GM12878 (cell line): ENCODE measurements around the gene WDFY1. TPM values are rescaled to one million over a fixed set of nuclear protein-coding genes. Genes with fewer than 3 reads are reported as not detected.

Experiments used
- ATAC-seq: fragments of 200-7000 bp; cut with Tn5 transposase; 3 replicates; pipeline ENCODE4 v1.9.1; 2020; ENCODE audit warnings: mild to moderate bottlenecking, moderate library complexity
- BruUV-seq: library from RNA; stranded (reverse); fragments of 400-500 nt; replicated peaks from 2 replicates; lab custom pipeline; 2021; lab: Mats Ljungman, UMichigan
- CTCF ChIA-PET: fragments of 300-600 bp; sonication (Branson Sonifier 250); formaldehyde crosslinking; extraction: SDS; loops from one replicate; lab custom pipeline; 2021; ENCODE audit warnings: inconsistent platforms; lab: Yijun Ruan, JAX
- POLR2A ChIA-PET: fragments of 350-600 bp; formaldehyde crosslinking; extraction: SDS; loops from one replicate; lab custom pipeline; 2021; ENCODE audit warnings: inconsistent platforms; lab: Charles Lee
- RAD21 ChIA-PET: fragments of 300-600 bp; sonication (Branson Sonifier 250); formaldehyde crosslinking; loops from one replicate; lab custom pipeline; 2023; ENCODE audit warnings: antibody characterized with exemption; ENCODE audit not compliant: unreplicated experiment; lab: Charles Lee
- SMC1A ChIA-PET: fragments of 300-600 bp; sonication (Branson Sonifier 250); formaldehyde crosslinking; loops from one replicate; lab custom pipeline; 2023; ENCODE audit not compliant: unreplicated experiment, uncharacterized antibody; lab: Charles Lee
- DNase-seq: peaks from one replicate; pipeline ENCODE4 v3.0.0-alpha.2; 2011; ENCODE audit warnings: low read depth, low spot score
- FAIRE-seq: peaks from 3 replicates; lab custom pipeline; 2011; peaks lifted over from hg19 to GRCh38; lab: Jason Lieb, UNC
- H2AFZ ChIP-seq: 2 replicates; pipeline ENCODE4 v1.6.0; 2011; ENCODE audit warnings: low read depth, low read length, control low read depth; ENCODE audit not compliant: control insufficient read depth
- H3K27ac ChIP-seq: 2 replicates; pipeline ENCODE4 v1.5.1; 2011; ENCODE audit warnings: control low read depth; ENCODE audit not compliant: control insufficient read depth, insufficient read depth
- H3K27me3 ChIP-seq, 2 experiments: replicated peaks in 1 of 2; 2 replicates each; pipeline versions ENCODE4 v1.6.0 to v1.6.1; 2011; ENCODE audit warnings: low read length in 1 of 2; ENCODE audit not compliant: control insufficient read depth in 2 of 2, insufficient read depth in 2 of 2
- H3K36me3 ChIP-seq, 2 experiments: 2 replicates each; pipeline ENCODE4 v1.5.1; 2011; ENCODE audit warnings: low read length in 1 of 2; ENCODE audit not compliant: control insufficient read depth in 2 of 2, insufficient read depth in 2 of 2
- H3K4me1 ChIP-seq: 2 replicates; pipeline ENCODE4 v1.6.1; 2011; ENCODE audit warnings: mild to moderate bottlenecking, low read length, moderate library complexity, mixed read lengths; ENCODE audit not compliant: control insufficient read depth, insufficient read depth
- H3K4me2 ChIP-seq: 2 replicates; pipeline ENCODE4 v1.6.0; 2011; ENCODE audit warnings: control low read depth; ENCODE audit not compliant: control insufficient read depth, insufficient read depth
- H3K4me3 ChIP-seq: fragments of 200-600 bp; sonication (generic); 2 replicates; pipeline ENCODE4 v1.5.1; 2016
- H3K79me2 ChIP-seq: 2 replicates; pipeline ENCODE4 v1.6.0; 2011; ENCODE audit warnings: low read length; ENCODE audit not compliant: control insufficient read depth, insufficient read depth
- H3K9ac ChIP-seq: 2 replicates; pipeline ENCODE4 v1.8.0; 2011; ENCODE audit warnings: low read length, control low read depth, mixed read lengths; ENCODE audit not compliant: control insufficient read depth, insufficient read depth
- H3K9me3 ChIP-seq: replicated peaks from 3 replicates; pipeline ENCODE4 v1.5.1; 2011; ENCODE audit warnings: mild to moderate bottlenecking, low read length; ENCODE audit not compliant: control insufficient read depth, insufficient read depth
- H4K20me1 ChIP-seq: 2 replicates; pipeline ENCODE4 v1.6.0; 2011; ENCODE audit not compliant: control insufficient read depth, insufficient read depth
- ATF3 ChIP-seq: IDR thresholded peaks from 2 replicates; pipeline ENCODE4 v1.6.1; 2011; ENCODE audit warnings: low read depth, mild to moderate bottlenecking, low read length, moderate library complexity, borderline replicate concordance; ENCODE audit errors: extremely low read depth
- BRCA1 ChIP-seq: IDR thresholded peaks from 2 replicates; pipeline ENCODE4 v1.6.1; 2011; ENCODE audit warnings: low read depth, low read length, improper control_type of control experiment
- FOXK2 ChIP-seq: fragments of 450-650 bp; IDR thresholded peaks from 2 replicates; pipeline ENCODE4 v1.6.1; 2017; ENCODE audit warnings: mild to moderate bottlenecking, moderate library complexity
- GABPA ChIP-seq: IDR thresholded peaks from 2 replicates; pipeline ENCODE4 v1.6.1; 2014; ENCODE audit warnings: antibody characterized with exemption, low read depth, mild to moderate bottlenecking, inconsistent platforms
- IKZF2 ChIP-seq, 2 experiments: fragments of 450-650 bp; IDR thresholded peaks; 2 replicates each; pipeline ENCODE4 v1.6.1; 2017; ENCODE audit warnings: mild to moderate bottlenecking in 2 of 2, moderate library complexity in 2 of 2
- JUNB ChIP-seq: IDR thresholded peaks from 2 replicates; pipeline ENCODE4 v1.6.1; 2016; ENCODE audit warnings: antibody characterized with exemption, mild to moderate bottlenecking
- MTA3 ChIP-seq: IDR thresholded peaks from 2 replicates; pipeline ENCODE4 v1.6.1; 2012; ENCODE audit warnings: low read length, inconsistent platforms, borderline replicate concordance
- PAX5 ChIP-seq: IDR thresholded peaks from 2 replicates; pipeline ENCODE4 v1.6.1; 2011; ENCODE audit warnings: low read depth, low read length, borderline replicate concordance
- PAX8 ChIP-seq: fragments of 450-650 bp; IDR thresholded peaks from 2 replicates; pipeline ENCODE4 v1.6.1; 2017; ENCODE audit warnings: mild to moderate bottlenecking, moderate library complexity
- SREBF1 ChIP-seq: IDR thresholded peaks from 2 replicates; pipeline ENCODE4 v1.6.1; 2012; ENCODE audit warnings: mild to moderate bottlenecking, low read length
- TAF1 ChIP-seq: IDR thresholded peaks from 2 replicates; pipeline ENCODE4 v1.6.1; 2011; ENCODE audit warnings: mild to moderate bottlenecking, low read depth, low read length, borderline replicate concordance
- TBL1XR1 ChIP-seq: IDR thresholded peaks from 2 replicates; pipeline ENCODE4 v1.6.1; 2012; ENCODE audit warnings: low read depth, low read length, improper control_type of control experiment
- TCF3 ChIP-seq: IDR thresholded peaks from 2 replicates; pipeline ENCODE4 v1.6.1; 2012; ENCODE audit warnings: low read depth, mild to moderate bottlenecking, low read length, borderline replicate concordance; ENCODE audit not compliant: insufficient read depth
- ZNF24 ChIP-seq: fragments of 450-650 bp; IDR thresholded peaks from 2 replicates; pipeline ENCODE4 v1.6.1; 2017; ENCODE audit warnings: antibody characterized with exemption, mild to moderate bottlenecking
- ZNF384 ChIP-seq: IDR thresholded peaks from 2 replicates; pipeline ENCODE4 v1.6.1; 2012; ENCODE audit warnings: low read depth, mild to moderate bottlenecking, low read length, improper control_type of control experiment, borderline replicate concordance
- WGBS: methylation state at CpG from one replicate; pipeline ENCODE4 v1.1.6; 2016; ENCODE audit warnings: low lambda C conversion rate; ENCODE audit not compliant: insufficient replicate concordance, insufficient coverage; ENCODE audit errors: missing lambda C conversion rate; 5-methylcytosine and 5-hydroxymethylcytosine counted together
- in situ Hi-C: fragments of 300-500 bp; cut with MboI; formaldehyde crosslinking; loops from 9 replicates; pipeline ENCODE4 v1.14.3; 2018; ENCODE audit warnings: mixed read lengths
- intact Hi-C: fragments of 100-400 bp; cut with micrococcal nuclease; formaldehyde crosslinking; loops from one replicate; pipeline ENCODE4 v1.14.2; 2022; ENCODE audit not compliant: unreplicated experiment
- polyA plus RNA-seq, 11 experiments: library from polyadenylated mRNA; depleted of rRNA in 4 of 11; unstranded in 6 of 11; stranded (reverse) in 5 of 11; fragments of >200 nt; fragmentation: Nextera tagmentation in 4 of 11; fragmentation: Illumina TruSeq in 1 of 11; extraction: Ambion mirVana in 4 of 11; extraction: Trizol in 1 of 11; gene quantifications; 1 replicate in 1 of 11; 2 replicates in 10 of 11; pipeline versions ENCODE4 v1.2.1 to v1.2.3, GENCODE V29; 2011 to 2016; ENCODE audit warnings: inconsistent platforms in 2 of 11, missing spikeins in 2 of 11, low read depth in 1 of 11
- total RNA-seq, 4 experiments: library from RNA; depleted of rRNA in 3 of 4; stranded (reverse); fragments of >200 nt in 3 of 4; fragmentation: Illumina TruSeq in 1 of 4; extraction: Trizol in 1 of 4; gene quantifications; 2 replicates each; pipeline versions ENCODE4 v1.2.1 to v1.2.3, GENCODE V29; 2013 to 2021
- TF ChIP-seq, protein P1 (sequence below): fragments of 450-650 bp; IDR thresholded peaks from 2 replicates; pipeline ENCODE4 v1.6.1; 2017; ENCODE audit warnings: low read depth, mild to moderate bottlenecking, moderate library complexity

The WDFY1 gene
- total and polyA plus RNA-seq, 10 of the 15 experiments (the other 5 are each of a cell fraction or from before 2014, with no cell fraction given): 2.9 to 28.1 (median 13.1) TPM

DNA sequence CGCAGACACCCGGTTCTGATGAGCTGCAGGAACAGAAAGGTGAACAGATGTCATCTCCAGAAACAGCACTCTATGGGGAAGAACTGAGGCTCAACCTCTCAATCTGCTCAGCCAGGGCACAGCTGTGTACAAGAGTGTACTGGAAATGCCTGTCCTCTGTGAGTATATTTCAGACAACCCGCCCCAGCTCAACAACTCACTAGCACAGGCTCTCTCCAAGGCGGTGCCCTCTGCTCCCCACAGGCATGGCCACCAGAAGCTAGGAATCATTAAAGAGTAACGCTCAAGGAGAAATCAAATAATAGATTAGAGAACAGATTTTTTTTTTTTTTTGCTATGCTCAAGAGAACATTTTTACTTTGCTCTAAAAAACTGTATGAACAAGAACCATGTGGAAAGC, 43.8 kb downstream of the WDFY1 start:
- 73% methylated on average over 4 of the region's 5 CpGs for WGBS
- SMC1A ChIA-PET: interaction anchor here (1.5 kb wide), 1 partner anchor 69 kb away, joined by 6 read pairs; no protein-coding TSS in a partner anchor
- Histone ChIP-seq H3K79me2 (no peaks in the 10 kb centered on the region; the same call in 1 of the 2 replicates), H3K27me3 (no peaks in the 10 kb centered on the region), H3K9ac (no peak overlapping the region), H3K4me2 (no peak overlapping the region), H3K4me3 (no peak overlapping the region), H4K20me1 (no peaks in the 10 kb centered on the region; the same call in 1 of the 2 replicates), H3K27ac (no peak overlapping the region), H3K9me3 (peaks cover 1% of the 10 kb centered on the region; the same call in 2 of the 3 replicates), H3K4me1 (peaks cover 21% of the 10 kb centered on the region), H2AFZ (no peak overlapping the region)
- DNase-seq: no peak
- BruUV-seq: no TSS peak
- in situ Hi-C loops: no loop called here
- FAIRE-seq: no peak
- POLR2A ChIA-PET: no interaction called here
- TF ChIP-seq GABPA: no peak
- TF ChIP-seq, all 136 proteins: peak for 0
- no peak for ATAC-seq
- H3K36me3 ChIP-seq: peaks cover 0 to 13% of the 10 kb centered on the region in 2 experiments; a peak in 2 of 4 replicates
- intact Hi-C loops: no loop called here
- ChIA-PET RAD21 (interaction anchor here (1.1 kb wide), 1 partner anchor 83 kb away, joined by 3 read pairs; no protein-coding TSS in a partner anchor), CTCF (interaction anchor here (0.7 to 1.8 kb wide), 5 partner anchors 16 to 174 kb away, joined by 3 to 13 read pairs (median 4); no protein-coding TSS in a partner anchor)

- no TSS peak for BruUV-seq
- H3K79me2 ChIP-seq: no peaks in the 10 kb centered on the region; the same call in 1 of the 2 replicates
- FAIRE-seq (no peak), ATAC-seq (no peak), DNase-seq (no peak)
- in situ Hi-C loops: no loop called here
- 100% methylated on average over 1 of the region's 1 CpG for WGBS
- H3K9me3 ChIP-seq: peaks cover 1% of the 10 kb centered on the region; the same call in 2 of the 3 replicates
- H3K9ac ChIP-seq: no peak overlapping the region
- no peak overlapping the region for H2AFZ ChIP-seq
- H3K4me3 ChIP-seq: no peak overlapping the region
- H3K27me3 ChIP-seq: no peaks in the 10 kb centered on the region
- H3K4me2 ChIP-seq: no peak overlapping the region
- RAD21 ChIA-PET: no interaction called here
- intact Hi-C loops: no loop called here
- peaks cover 0 to 9% of the 10 kb centered on the region in 2 experiments; a peak in 2 of 4 replicates for H3K36me3 ChIP-seq
- no peaks in the 10 kb centered on the region; the same call in 1 of the 2 replicates for H4K20me1 ChIP-seq
- POLR2A ChIA-PET: no interaction called here
- peaks cover 28% of the 10 kb centered on the region for H3K4me1 ChIP-seq
- CTCF ChIA-PET: interaction anchor here (1.8 to 2.0 kb wide), 2 partner anchors 70 to 173 kb away, joined by 4 to 5 read pairs; no protein-coding TSS in a partner anchor
- H3K27ac ChIP-seq: no peak overlapping the region
- SMC1A ChIA-PET: interaction anchor here (1.0 to 1.3 kb wide), 3 partner anchors 10 to 60 kb away, joined by 3 to 5 read pairs (median 3); no protein-coding TSS in a partner anchor
- TF ChIP-seq ATF3 (no peak), TAF1 (no peak), PAX5 (no peak), TCF3 (no peak), SREBF1 (no peak), IKZF2 (IDR thresholded peaks at IDR 0.05) (no peak), JUNB (no peak), PAX8 (no peak), MTA3 (no peak), BRCA1 (no peak), TBL1XR1 (no peak), ZNF24 (no peak), ZNF384 (no peak), FOXK2 (no peak)
- TF ChIP-seq, protein P1, sequence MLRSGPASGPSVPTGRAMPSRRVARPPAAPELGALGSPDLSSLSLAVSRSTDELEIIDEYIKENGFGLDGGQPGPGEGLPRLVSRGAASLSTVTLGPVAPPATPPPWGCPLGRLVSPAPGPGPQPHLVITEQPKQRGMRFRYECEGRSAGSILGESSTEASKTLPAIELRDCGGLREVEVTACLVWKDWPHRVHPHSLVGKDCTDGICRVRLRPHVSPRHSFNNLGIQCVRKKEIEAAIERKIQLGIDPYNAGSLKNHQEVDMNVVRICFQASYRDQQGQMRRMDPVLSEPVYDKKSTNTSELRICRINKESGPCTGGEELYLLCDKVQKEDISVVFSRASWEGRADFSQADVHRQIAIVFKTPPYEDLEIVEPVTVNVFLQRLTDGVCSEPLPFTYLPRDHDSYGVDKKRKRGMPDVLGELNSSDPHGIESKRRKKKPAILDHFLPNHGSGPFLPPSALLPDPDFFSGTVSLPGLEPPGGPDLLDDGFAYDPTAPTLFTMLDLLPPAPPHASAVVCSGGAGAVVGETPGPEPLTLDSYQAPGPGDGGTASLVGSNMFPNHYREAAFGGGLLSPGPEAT: no peak
Observed at GRCh38 chr2:223900531-223900930, 44.6 kb downstream of the WDFY1 start.
